NCI-H1930 (cell line): Measurements from ENCODE around the gene ANKRD13A.
"Not testable (repeated sequence)": the region's sequence is repeated elsewhere in the genome, so short reads cannot be mapped to it uniquely, and the experiment has no call there.

Source experiments
- DNase-seq, 2 experiments: peaks; one replicate each; lab custom pipeline; 2025; lab: John Stamatoyannopoulos, UW

Gene ANKRD13A

DNA sequence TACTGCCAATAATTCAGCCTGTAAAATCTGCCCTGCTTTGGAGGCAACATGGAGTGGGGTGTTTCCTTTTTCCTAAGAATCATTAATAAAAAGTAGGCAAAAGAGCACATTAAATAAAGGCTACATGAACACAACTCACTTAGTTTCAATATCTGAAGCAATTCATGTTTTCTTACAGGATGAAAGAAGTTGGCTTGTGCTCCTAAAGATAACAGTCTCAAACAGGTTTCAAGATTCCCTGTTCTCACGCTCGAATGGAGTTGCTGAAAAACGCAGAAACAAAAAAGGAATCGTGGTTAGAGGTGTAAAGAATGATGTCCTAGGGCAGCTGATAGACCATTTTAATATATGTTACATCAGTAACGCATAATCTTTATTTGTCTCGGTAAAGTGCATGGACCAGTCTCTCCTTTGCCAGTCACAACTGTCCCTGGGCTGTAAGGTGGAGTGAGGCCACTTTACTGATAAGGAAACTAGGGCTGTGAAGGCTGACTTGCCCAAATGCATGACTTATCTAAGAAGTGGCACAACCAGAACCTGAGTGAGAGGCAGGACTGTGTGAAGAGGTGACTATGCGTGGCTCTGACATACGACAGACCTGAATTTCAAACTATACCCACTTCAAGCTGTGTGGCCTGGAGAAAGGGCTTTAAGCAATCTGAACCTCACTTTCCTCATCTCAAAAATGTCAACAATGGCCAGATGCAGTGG lies 15.6 kb upstream of the ANKRD13A start:
- no peak for DNase-seq

- DNase-seq: not testable (repeated sequence)
These were observed 13.0 kb upstream of the ANKRD13A start for GRCh38 chr12:109986236-109986635.

DNA sequence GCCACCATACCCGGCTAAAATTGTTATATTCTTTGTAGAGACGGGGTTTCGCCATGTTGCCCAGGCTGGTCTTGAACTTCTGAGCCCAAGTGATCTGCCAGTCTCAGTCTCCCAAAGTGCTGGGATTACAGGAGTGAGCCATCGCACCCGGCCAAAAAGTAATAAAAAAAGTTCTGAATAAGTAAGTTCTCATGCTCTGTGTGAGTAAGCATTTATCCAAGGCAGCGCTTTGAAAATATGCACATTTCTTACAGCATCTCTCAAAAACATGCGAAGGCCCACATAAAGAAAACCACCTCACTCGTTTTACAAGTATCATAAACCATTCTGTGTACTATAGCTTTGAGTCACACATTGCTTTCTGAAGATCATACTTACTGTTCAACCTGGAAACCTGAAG lies 11.6 kb upstream of the ANKRD13A start:
- DNase-seq: no peak

DNA sequence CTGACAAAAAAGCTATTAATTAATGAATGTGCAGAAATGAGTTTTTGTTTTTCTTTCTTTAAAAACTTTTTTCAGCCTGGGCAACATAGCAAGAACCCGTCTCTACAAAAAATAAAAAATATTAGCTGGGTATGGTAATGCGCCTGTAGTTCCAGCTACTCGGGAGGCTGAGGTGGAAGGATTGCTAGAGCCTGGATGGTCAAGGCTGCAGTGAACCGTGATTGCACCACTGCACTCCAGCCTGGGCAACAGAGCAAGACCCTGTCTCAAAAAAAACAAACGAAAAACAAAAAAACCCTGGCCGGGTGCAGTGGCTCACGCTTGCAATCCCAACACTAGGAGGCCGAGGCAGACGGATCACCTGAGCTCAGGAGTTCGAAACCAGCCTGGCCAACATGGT lies 11.0 kb upstream of the ANKRD13A start:
- DNase-seq: no peak

GRCh38 chr12:109988903-109989302 lies 10.3 kb upstream of the ANKRD13A start:
- DNase-seq: no peak

DNA sequence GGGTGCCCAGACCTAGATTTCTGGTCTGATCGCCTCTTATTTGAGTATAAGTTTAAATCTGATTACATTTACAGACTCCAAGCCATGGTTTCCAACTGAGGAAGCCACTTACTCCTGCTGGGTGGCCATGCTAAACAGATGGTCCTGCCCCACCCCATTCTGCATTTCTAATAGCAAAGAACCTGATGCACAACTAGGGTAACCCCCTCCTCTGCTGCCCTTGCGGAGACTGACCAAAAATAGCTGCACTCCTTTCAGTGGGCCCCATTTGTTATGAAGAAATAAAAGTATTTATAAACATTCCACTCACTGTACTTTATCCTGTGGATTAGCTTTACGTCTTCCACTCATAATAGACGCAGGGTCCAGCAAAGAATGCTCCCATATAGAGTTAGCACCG lies 9.8 kb upstream of the ANKRD13A start:
- DNase-seq: no peak

- no peak for DNase-seq
These were observed 7.6 kb upstream of the ANKRD13A start for GRCh38 chr12:109991586-109991985.

- DNase-seq: no peak
These were observed 6.1 kb upstream of the ANKRD13A start for GRCh38 chr12:109993091-109993490.

GRCh38 chr12:109994401-109995175 lies 4.6 kb upstream of the ANKRD13A start:
- DNase-seq: no peak

GRCh38 chr12:109995361-109995685 lies 3.9 kb upstream of the ANKRD13A start:
- no peak for DNase-seq

DNA sequence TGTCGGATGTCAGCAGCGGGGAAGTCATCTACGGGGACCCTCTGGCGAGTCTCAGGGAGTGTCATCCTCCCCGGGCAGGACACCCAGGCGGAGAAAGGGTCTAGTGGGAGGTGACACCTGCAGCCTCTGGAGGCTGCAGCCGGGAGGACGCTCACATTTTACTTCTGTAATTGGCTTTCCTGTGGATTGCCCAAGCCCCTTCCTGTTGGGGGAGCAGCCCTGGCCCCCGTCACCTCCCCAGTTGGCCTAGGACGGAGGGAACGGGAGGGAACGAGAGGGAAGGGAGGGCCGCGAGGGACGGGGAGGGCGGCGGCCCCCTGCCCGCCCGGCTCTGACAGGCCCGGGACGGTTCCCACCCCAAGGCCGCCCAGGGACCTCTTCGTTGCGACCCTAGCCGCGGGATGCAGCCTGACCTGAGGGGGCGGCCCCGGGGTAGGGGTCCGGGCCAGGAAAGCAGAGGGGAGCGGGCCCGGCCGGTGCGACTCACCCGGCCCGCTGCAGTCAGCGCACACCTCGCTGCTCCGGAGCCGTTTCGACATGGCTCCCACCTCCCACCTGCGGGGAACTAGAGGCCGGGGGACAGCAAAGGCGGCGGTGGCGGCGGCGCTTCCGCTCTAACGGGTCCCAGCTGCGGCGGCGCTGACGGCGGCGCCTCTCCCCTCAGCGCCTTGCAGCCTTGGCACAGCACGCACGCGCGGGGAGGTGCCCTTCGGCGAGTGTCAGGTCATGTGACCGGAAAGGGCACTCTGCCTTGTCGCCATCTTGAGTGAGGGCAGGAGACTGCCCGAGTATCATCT lies 3.3 kb upstream of the ANKRD13A start, which contains the start of gene GIT2:
Gene GIT2, minus strand, starts transcription at position 683 of the 797 bp plus-strand sequence. Its CDS starts 144 bp downstream, at position 539.
- peak; percentile 92 to 94 for DNase-seq

DNA sequence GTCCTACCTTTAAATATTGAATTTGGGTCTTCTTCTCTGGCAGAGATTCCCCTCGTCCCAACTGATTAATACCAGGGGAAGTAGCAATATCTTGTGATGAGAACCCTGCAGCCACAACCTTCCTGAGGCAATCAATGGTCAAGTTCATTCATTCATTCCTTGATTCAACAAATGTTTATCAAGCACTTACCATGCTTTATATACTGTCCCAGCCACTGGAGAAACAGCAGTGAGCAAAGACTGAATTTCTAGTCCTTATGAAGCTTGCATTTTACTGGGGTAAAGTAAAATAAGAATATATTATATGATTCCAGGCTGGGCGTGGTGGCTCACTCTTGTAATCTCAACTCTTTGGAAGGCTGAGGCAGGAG lies 2.8 kb upstream of the ANKRD13A start:
- DNase-seq: no peak

DNA sequence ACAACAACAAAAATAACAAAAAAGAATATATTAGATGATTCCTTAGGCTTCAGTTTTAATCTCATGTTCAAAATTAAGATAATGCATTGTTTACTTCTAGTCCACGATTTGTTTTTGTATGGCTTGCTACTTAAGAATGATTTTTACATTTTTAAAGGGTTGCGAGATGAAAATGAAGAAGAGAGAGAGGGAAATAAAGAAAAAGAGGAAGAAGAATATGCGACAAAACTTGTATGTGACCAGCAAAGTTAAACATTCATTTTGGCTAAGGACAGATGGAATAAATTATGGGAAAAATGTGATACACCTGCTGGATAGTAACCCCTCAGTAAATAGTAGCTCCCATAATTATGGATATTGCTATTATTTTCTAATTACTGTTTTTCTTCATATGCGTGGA lies 1.8 kb upstream of the ANKRD13A start:
- DNase-seq: no peak

- DNase-seq: no peak
These were observed 858 bp upstream of the ANKRD13A start for GRCh38 chr12:109998241-109998903.

DNA sequence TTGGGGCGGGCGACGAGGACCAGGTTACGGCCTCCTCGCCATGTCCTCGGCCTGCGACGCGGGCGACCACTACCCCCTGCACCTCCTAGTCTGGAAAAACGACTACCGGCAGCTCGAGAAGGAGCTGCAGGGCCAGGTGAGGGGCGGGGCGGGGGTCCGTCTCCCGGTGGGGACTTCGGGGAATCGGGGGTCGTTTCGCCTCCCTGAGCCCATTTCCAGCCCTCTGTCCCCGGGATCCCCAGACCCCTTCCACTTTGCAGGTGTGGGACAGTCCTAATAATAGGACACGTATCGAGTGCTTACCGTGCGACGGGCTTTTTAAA lies 380 bp downstream of the ANKRD13A start:
- no peak for DNase-seq

- no peak for DNase-seq
These were observed 814 bp downstream of the ANKRD13A start for GRCh38 chr12:109999983-110000505.

- no peak for DNase-seq
These were observed 2.4 kb downstream of the ANKRD13A start for GRCh38 chr12:110001596-110001995.

GRCh38 chr12:110002676-110003515 lies 3.7 kb downstream of the ANKRD13A start:
- no peak for DNase-seq

GRCh38 chr12:110004598-110004997 lies 5.4 kb downstream of the ANKRD13A start:
- DNase-seq: no peak

GRCh38 chr12:110005319-110005973 lies 6.2 kb downstream of the ANKRD13A start:
- DNase-seq: no peak

DNA sequence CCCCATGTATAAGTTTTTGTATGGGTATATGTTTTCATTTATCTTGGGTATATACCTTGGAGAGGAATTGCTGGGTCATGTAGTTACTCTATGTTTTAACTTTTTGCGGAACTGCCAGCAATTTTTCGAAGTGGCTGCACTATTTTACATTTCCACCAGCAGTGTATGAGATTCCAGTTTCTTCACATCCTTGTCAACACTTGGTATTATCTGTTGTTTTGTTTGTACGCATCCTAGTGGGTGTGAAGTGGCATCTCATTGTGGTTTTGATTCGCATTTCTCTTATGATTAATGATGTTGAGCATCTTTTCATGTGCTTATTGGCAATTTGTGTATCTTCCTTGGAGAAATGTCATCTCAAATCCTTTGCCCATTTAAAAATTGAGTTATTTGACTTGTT lies 6.9 kb downstream of the ANKRD13A start:
- DNase-seq: no peak
